ENCODE results near the gene RBM12. TPM values are rescaled to one million over a fixed set of nuclear protein-coding genes. Genes with fewer than 3 reads are reported as not detected.

Gene RBM12
- total RNA-seq, 2 donors from 2014 or later = 71.1 to 92.4 TPM

DNA sequence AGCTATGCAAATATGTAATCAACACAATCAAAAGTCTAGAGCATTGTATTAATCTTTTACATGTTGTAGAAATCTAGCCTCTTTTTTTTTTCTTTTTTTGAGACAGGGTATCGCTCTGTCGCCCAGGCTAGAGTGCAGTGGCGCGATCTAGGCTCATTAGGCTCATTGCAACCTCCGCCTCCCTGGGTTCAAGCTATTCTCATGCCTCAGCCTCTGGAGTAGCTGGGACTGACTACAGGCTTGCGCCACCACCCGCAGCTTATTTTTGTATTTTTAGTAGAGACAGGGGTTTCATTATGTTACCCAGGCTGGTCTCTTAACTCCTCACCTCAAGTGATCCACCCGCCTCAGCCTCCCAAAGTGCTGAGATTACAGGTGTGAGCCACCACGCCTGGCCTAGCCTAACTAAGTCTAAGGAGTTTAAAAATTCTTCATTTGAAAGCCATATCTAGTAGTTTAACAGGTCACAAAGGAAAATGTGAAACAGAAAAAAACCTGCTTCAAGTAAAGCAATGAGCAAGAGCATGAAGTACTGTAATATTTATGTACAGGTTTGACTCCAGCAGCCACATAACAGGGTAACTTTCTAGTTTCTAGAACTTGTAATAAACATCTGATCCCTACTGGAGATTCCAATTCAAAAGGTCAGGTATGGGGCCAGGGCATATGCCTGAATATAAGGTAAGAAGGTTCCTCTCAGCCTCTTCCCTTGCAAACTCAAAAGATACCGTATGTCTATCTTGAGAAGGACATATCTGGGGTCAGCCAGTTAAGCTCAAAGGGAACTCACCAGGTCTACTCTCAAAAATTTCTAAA lies 4.4 kb downstream of the RBM12 start:
- H3K36me3 Mint-ChIP-seq (ENCODE audit: insufficient read depth in 2 of 2) = peaks cover 9 to 37% of the 10 kb centered on the region in 2 donors
- ATAC-seq (replicated peaks in 1 of 2) (peak; percentile 44 to 47), DNase-seq (peak; percentile 32 to 53)
- peak overlapping the region; percentile 78 to 88 for H3K4me3 Mint-ChIP-seq
- no peaks in the 10 kb centered on the region for H3K9me3 Mint-ChIP-seq
- H3K27me3 Mint-ChIP-seq (ENCODE audit: low read depth) = no peaks in the 10 kb centered on the region
- H3K4me1 Mint-ChIP-seq (ENCODE audit: low read depth) = peaks cover 73% of the 10 kb centered on the region
- H3K27ac Mint-ChIP-seq = peak overlapping the region; percentile 90

DNA sequence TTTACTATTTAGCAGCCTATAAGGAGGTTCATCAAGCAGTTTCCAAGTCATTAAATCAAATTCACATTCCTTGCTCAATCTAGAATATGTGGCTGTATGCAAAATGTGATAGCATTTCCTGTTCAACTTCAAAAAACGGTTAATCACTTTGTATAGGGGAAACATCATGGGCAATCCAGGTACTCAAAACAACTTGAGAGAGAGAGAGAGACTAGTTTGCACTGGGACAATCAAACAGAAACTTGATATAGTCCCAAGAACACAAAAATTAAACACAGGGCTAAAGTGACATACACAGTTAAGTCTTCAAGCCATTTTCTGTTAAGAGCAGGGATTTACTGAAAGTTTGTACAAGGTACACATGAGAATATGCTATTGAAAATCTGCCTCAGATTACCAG lies 7.4 kb downstream of the RBM12 start:
- peaks cover 60% of the 10 kb centered on the region for H3K4me1 Mint-ChIP-seq (ENCODE audit: low read depth)
- peak overlapping the region; percentile 30 for H3K27ac Mint-ChIP-seq
- H3K27me3 Mint-ChIP-seq (ENCODE audit: low read depth) = no peaks in the 10 kb centered on the region
- no peak for ATAC-seq (replicated peaks in 1 of 2)
- DNase-seq = no peak
- H3K36me3 Mint-ChIP-seq (ENCODE audit: insufficient read depth in 2 of 2) = peaks cover 4 to 26% of the 10 kb centered on the region in 2 donors
- no peaks in the 10 kb centered on the region for H3K9me3 Mint-ChIP-seq
- H3K4me3 Mint-ChIP-seq = peak overlapping the region; percentile 44 to 59

DNA sequence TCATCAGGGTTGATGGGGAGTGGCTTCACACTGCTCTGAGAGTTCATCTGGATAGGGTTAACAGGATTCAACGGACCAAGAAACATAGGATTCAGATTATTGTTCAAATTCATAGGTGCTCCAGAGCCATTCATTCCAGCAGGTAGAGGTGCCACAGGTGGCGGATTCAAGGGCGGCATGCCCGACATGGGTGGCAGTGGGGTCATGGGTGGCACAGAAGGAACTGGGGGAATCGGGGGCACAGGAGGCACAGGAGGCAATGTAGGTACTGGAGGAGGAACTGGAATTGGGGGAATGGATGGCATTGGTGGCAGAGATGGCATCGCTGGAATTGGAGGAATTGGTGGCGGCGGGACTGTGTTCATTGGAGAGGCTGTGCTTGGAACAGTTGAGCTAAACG lies 10.3 kb downstream of the RBM12 start:
- no peaks in the 10 kb centered on the region for H3K27me3 Mint-ChIP-seq (ENCODE audit: low read depth)
- DNase-seq = no peak
- H3K4me1 Mint-ChIP-seq (ENCODE audit: low read depth) = peaks cover 61% of the 10 kb centered on the region
- H3K9me3 Mint-ChIP-seq = no peaks in the 10 kb centered on the region
- H3K27ac Mint-ChIP-seq = no peak overlapping the region
- peaks cover 4 to 23% of the 10 kb centered on the region in 2 donors for H3K36me3 Mint-ChIP-seq (ENCODE audit: insufficient read depth in 2 of 2)
- H3K4me3 Mint-ChIP-seq = no peak overlapping the region
- ATAC-seq (replicated peaks in 1 of 2) = no peak

DNA sequence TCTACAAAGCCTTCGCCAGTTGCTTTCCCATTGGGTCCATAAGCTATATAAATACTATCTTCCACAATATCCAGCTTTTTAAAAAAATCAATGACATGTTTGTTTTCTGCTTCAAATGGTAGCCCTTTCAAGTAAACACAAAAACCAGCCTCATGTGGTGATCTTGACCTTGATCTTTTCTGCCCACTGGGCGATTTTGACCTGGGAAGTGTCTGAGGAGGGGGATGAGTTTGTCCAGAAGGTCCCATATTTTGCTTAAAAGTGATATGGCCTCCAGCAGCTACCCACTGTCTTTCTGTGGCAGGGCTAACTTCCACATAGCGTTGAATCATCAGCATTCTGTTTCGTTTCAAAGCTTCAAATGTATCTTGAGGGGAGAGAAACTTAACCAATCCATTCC lies 10.8 kb downstream of the RBM12 start:
- Mint-ChIP-seq H3K4me3 (no peak overlapping the region), H3K4me1 (ENCODE audit: low read depth) (peaks cover 61% of the 10 kb centered on the region), H3K27me3 (ENCODE audit: low read depth) (no peaks in the 10 kb centered on the region), H3K9me3 (no peaks in the 10 kb centered on the region), H3K36me3 (ENCODE audit: insufficient read depth in 2 of 2) (peaks cover 4 to 22% of the 10 kb centered on the region in 2 donors), H3K27ac (no peak overlapping the region)
- no peak for DNase-seq
- ATAC-seq (replicated peaks in 1 of 2) = no peak

- Mint-ChIP-seq H3K27me3 (ENCODE audit: low read depth) (no peaks in the 10 kb centered on the region), H3K4me3 (no peak overlapping the region), H3K9me3 (no peaks in the 10 kb centered on the region), H3K4me1 (ENCODE audit: low read depth) (peaks cover 61% of the 10 kb centered on the region), H3K27ac (no peak overlapping the region), H3K36me3 (ENCODE audit: insufficient read depth in 2 of 2) (peaks cover 4 to 20% of the 10 kb centered on the region in 2 donors)
- DNase-seq (no peak), ATAC-seq (replicated peaks in 1 of 2) (no peak)
Measured at GRCh38 chr20:35653430-35653734, 11.3 kb downstream of the RBM12 start.

DNA sequence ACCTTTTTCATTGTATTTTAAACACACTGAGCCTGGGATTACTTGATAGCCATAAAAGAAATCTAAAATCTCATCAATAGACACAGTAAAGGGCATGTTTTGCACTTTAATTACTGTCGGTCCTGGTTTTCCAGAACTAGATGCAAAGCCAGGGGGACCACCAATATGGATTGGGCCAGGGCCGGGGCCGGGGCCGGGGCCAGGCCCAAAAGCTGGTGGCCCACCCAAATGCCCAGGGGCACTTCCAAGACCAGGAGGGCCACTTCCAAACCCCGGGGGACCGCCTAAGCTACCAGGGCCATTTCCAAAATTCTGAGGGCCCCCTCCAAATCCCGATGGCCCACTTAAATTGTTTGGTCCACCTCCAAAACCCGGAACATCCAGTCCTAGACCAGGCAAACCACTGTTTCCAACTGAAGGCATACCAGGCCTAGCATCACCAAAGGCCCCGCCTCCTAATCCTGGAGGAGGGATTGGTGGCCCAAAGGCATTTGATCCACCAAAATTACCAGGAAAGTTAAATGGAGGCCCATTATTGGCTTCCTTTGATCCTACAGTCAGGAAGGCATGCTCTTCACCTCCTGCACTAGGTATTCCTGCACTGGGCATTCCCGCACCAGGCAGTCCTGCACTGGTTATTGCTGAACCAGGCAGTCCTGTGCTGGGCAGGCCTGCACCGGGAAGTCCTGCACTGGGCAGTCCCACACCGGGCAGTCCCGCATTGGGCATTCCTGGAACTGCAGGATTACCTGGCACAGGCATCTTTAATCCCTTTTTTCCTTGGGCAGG lies 11.9 kb downstream of the RBM12 start:
- peaks cover 4 to 23% of the 10 kb centered on the region in 2 donors for H3K36me3 Mint-ChIP-seq (ENCODE audit: insufficient read depth in 2 of 2)
- no peak overlapping the region for H3K27ac Mint-ChIP-seq
- no peak overlapping the region for H3K4me3 Mint-ChIP-seq
- ATAC-seq (replicated peaks in 1 of 2) (no peak), DNase-seq (no peak)
- H3K4me1 Mint-ChIP-seq (ENCODE audit: low read depth) = peaks cover 61% of the 10 kb centered on the region
- H3K27me3 Mint-ChIP-seq (ENCODE audit: low read depth) = no peaks in the 10 kb centered on the region
- no peaks in the 10 kb centered on the region for H3K9me3 Mint-ChIP-seq

- Mint-ChIP-seq H3K36me3 (ENCODE audit: insufficient read depth in 2 of 2) (peaks cover 0 to 22% of the 10 kb centered on the region in 2 donors), H3K27me3 (ENCODE audit: low read depth) (no peaks in the 10 kb centered on the region), H3K4me3 (no peak overlapping the region), H3K27ac (peak overlapping the region; percentile 80), H3K4me1 (ENCODE audit: low read depth) (peaks cover 58% of the 10 kb centered on the region), H3K9me3 (no peaks in the 10 kb centered on the region)
- no peak for ATAC-seq (replicated peaks in 1 of 2)
- no peak for DNase-seq
Measured at GRCh38 chr20:35651958-35652357, 12.7 kb downstream of the RBM12 start.

GRCh38 chr20:35650632-35651031 lies 14.1 kb downstream of the RBM12 start:
- H3K27me3 Mint-ChIP-seq (ENCODE audit: low read depth) = no peaks in the 10 kb centered on the region
- no peak overlapping the region for H3K27ac Mint-ChIP-seq
- ATAC-seq (replicated peaks in 1 of 2) = peak in 1 of 2 donors; percentile 15
- no peak for DNase-seq
- H3K4me1 Mint-ChIP-seq (ENCODE audit: low read depth) = peaks cover 61% of the 10 kb centered on the region
- H3K4me3 Mint-ChIP-seq = peak overlapping the region in 1 of 2 donors; percentile 41
- H3K36me3 Mint-ChIP-seq (ENCODE audit: insufficient read depth in 2 of 2) = peaks cover 0 to 21% of the 10 kb centered on the region in 2 donors
- H3K9me3 Mint-ChIP-seq = no peaks in the 10 kb centered on the region

DNA sequence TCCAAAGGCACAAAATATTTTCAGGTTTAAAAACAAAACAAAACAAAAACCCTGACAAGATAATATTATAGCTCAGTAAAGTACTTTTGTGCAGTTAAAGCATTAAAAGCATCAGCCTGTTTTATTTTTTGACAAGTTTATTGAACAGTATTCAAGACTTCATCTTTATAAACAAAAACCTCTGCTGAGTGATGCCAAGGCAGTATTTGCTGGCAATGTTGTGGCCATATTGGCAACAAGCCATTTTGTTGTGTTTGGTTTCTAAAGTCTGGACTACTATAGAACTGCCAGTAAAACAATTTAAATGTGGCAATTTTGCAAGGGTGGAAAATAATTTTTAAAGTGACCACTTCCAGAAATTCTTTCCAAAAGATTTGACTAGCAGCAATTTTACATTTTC lies 15.9 kb downstream of the RBM12 start:
- Mint-ChIP-seq H3K27me3 (ENCODE audit: low read depth) (no peaks in the 10 kb centered on the region), H3K27ac (peak overlapping the region; percentile 57), H3K36me3 (ENCODE audit: insufficient read depth in 2 of 2) (peaks cover 0 to 21% of the 10 kb centered on the region in 2 donors), H3K4me1 (ENCODE audit: low read depth) (peaks cover 76% of the 10 kb centered on the region), H3K9me3 (no peaks in the 10 kb centered on the region), H3K4me3 (no peak overlapping the region)
- ATAC-seq (replicated peaks in 1 of 2) (no peak), DNase-seq (no peak)

DNA sequence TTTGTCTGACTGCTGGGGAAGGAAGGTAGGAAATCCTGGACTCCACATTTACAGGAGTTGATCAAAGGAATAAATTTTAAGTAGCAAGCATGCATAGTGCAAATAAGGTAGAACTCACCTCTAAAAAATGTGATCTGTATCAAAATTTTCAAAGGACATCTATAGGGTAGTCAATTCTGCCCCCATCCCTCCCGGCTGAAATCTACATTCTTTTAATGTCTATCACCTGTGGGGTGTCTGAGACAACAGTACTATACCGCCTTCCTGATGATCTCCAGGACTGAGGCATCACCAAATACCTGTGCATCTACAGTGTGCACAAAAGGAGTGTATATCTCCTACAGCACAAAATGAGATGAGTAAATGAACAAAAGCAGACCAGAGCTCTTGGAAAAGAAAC lies 19.9 kb downstream of the RBM12 start:
- Mint-ChIP-seq H3K4me1 (ENCODE audit: low read depth) (peaks cover 89% of the 10 kb centered on the region), H3K9me3 (no peaks in the 10 kb centered on the region), H3K4me3 (no peak overlapping the region), H3K36me3 (ENCODE audit: insufficient read depth in 2 of 2) (peaks cover 0 to 16% of the 10 kb centered on the region in 2 donors), H3K27ac (peak overlapping the region; percentile 47), H3K27me3 (ENCODE audit: low read depth) (no peaks in the 10 kb centered on the region)
- no peak for ATAC-seq (replicated peaks in 1 of 2)
- no peak for DNase-seq

DNA sequence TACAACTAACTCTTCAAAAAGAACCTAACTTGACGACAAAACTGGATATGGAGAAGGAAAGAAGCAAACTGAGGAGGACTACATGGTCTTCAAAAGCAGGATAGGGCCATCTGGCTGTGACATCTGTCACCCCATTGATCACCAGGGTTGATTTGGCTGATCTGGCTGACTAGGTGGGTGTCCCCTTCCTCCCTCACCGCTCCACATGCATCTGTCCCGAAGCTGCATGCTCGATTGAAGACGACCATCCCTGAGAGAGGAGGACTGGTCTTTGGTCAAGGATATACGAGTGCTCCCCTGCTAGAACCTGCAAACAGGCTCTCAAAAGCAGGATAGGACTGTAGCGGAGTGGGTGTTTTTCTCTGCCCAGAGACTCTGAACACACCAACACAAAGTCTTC lies 21.7 kb downstream of the RBM12 start:
- H3K27me3 Mint-ChIP-seq (ENCODE audit: low read depth) = no peaks in the 10 kb centered on the region
- peaks cover 76% of the 10 kb centered on the region for H3K4me1 Mint-ChIP-seq (ENCODE audit: low read depth)
- no peaks in the 10 kb centered on the region for H3K9me3 Mint-ChIP-seq
- ATAC-seq (replicated peaks in 1 of 2) (no peak), DNase-seq (no peak)
- H3K36me3 Mint-ChIP-seq (ENCODE audit: insufficient read depth in 2 of 2) = peaks cover 0 to 8% of the 10 kb centered on the region in 2 donors
- no peak overlapping the region for H3K4me3 Mint-ChIP-seq
- H3K27ac Mint-ChIP-seq = peak overlapping the region; percentile 51

DNA sequence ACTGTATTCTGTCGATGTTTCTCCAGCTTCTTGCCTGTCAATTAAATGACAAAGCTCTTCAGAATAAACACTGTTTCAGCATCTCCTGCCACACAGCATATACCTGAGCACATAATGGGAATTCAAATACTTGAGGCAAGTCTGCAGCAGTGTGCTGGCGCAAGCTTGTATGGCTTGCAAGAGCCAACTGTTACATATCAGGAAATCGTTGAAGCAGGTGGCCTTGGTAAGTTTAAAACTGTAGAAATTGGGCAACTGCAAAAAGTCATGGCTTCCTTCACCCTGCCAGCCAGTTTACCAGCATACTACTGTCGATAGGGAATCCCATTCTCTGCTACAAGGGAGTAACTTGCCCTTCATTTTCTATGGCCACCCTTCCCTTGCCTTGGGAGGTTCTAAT lies 23.0 kb downstream of the RBM12 start:
- no peak overlapping the region for H3K4me3 Mint-ChIP-seq
- ATAC-seq (replicated peaks in 1 of 2) (no peak), DNase-seq (no peak)
- H3K9me3 Mint-ChIP-seq = no peaks in the 10 kb centered on the region
- peaks cover 0 to 2% of the 10 kb centered on the region in 2 donors for H3K36me3 Mint-ChIP-seq (ENCODE audit: insufficient read depth in 2 of 2)
- H3K27me3 Mint-ChIP-seq (ENCODE audit: low read depth) = no peaks in the 10 kb centered on the region
- H3K27ac Mint-ChIP-seq = no peak overlapping the region
- peaks cover 80% of the 10 kb centered on the region for H3K4me1 Mint-ChIP-seq (ENCODE audit: low read depth)

DNA sequence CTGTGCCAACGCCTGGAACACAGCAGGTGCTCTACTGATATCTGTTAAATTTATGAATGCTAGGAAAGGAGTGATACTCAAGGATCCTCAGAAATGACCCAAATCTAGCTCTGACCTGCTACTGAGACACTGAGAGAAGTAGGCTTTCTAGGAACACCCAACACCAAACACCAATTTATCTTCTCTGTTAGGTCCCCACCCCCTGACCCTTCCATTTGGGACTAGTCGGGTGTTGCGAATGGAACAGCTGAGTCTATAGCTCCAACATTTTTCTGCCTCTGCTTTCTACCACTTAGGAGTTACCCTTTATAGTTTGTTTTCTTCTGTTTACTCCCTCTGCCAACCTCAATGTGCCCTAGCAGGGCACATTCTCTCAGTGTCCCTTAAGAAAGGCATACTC lies 24.0 kb downstream of the RBM12 start:
- H3K27ac Mint-ChIP-seq = peak overlapping the region; percentile 85
- peaks cover 80% of the 10 kb centered on the region for H3K4me1 Mint-ChIP-seq (ENCODE audit: low read depth)
- no peaks in the 10 kb centered on the region for H3K9me3 Mint-ChIP-seq
- ATAC-seq (replicated peaks in 1 of 2) (no peak), DNase-seq (no peak)
- no peaks in the 10 kb centered on the region for H3K27me3 Mint-ChIP-seq (ENCODE audit: low read depth)
- H3K4me3 Mint-ChIP-seq = no peak overlapping the region
- H3K36me3 Mint-ChIP-seq (ENCODE audit: insufficient read depth in 2 of 2) = no peaks in the 10 kb centered on the region
